Progenitor cell of endocrine pancreas (in vitro differentiated cells): ENCODE measurements around the gene EMC10. TPM values are rescaled to one million over a fixed set of nuclear protein-coding genes. Genes with fewer than 3 reads are reported as not detected.

Experiments used
- DNase-seq: peaks from one replicate; pipeline ENCODE4 v3.0.0; 2021; ENCODE audit warnings: low spot score; ENCODE audit not compliant: unreplicated experiment
- H3K27ac Mint-ChIP-seq: 2 replicates; pipeline ENCODE4 v1.8.0; 2021; ENCODE audit warnings: mild to moderate bottlenecking, moderate library complexity, mixed read lengths
- H3K27me3 Mint-ChIP-seq: 2 replicates; pipeline ENCODE4 v1.8.0; 2021; ENCODE audit warnings: mixed read lengths
- H3K36me3 Mint-ChIP-seq: 2 replicates; pipeline ENCODE4 v1.8.0; 2022; ENCODE audit warnings: mixed read lengths; ENCODE audit not compliant: insufficient read depth
- H3K4me1 Mint-ChIP-seq: 2 replicates; pipeline ENCODE4 v1.8.0; 2021; ENCODE audit warnings: low read depth, mixed read lengths
- H3K4me3 Mint-ChIP-seq: 2 replicates; pipeline ENCODE4 v1.8.0; 2021; ENCODE audit warnings: low read depth, mild to moderate bottlenecking, moderate library complexity, mixed read lengths
- H3K9me3 Mint-ChIP-seq: 2 replicates; pipeline ENCODE4 v1.8.0; 2021; ENCODE audit warnings: low read depth, mixed read lengths
- CTCF ChIP-seq: fragments of 200-600 bp; sonication (generic); IDR thresholded peaks from one replicate; pipeline ENCODE4 v1.5.0; 2021; ENCODE audit warnings: antibody characterized with exemption, mild to moderate bottlenecking; ENCODE audit not compliant: unreplicated experiment
- total RNA-seq: library from RNA; stranded (reverse); gene quantifications from 2 replicates; pipeline ENCODE4 v1.2.1, GENCODE V29; 2021

The EMC10 gene
- total RNA-seq, 1 donor from 2014 or later, result 181 TPM

DNA sequence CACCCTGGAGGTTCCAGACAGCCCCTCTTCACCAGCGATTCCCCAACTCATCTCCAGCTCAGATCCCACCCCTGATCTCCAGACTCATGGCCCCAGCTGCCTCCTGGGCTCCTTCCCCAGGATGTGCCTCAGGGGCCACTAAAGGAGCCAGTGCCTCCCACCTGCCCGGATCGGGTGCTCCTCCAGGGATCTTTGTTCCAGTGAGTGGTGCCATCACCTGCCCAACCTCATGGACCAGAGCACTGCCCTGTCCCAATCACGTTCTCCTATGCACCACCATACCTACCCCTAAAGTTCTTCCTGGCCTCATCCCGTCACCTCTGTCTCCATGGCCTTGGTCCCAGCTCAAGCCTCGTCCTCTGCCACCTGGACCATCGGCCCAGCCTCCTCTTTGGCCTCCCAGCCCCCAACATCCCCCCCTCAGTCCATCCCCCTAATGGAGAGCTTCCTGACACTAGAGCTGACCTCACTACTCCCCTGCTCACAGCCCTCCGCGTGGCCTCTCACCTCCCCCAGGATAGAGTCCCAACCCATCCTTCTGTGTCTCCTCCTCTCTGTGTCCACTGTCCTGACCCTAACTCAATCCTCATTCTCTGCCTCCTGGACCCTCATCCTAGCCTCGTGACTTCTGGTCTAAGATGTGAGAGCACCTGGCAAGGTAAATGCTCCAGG lies 9.1 kb downstream of the EMC10 start:
- Mint-ChIP-seq H3K4me1 (no peaks in the 10 kb centered on the region), H3K9me3 (peaks cover 3% of the 10 kb centered on the region), H3K4me3 (no peak overlapping the region), H3K27me3 (peaks cover 30% of the 10 kb centered on the region), H3K36me3 (peaks cover 19% of the 10 kb centered on the region), H3K27ac (no peak overlapping the region)
- TF ChIP-seq CTCF, result no peak
- DNase-seq, result no peak

- H3K4me1 Mint-ChIP-seq, result peaks cover 7% of the 10 kb centered on the region
- peak; percentile 60 for TF ChIP-seq CTCF
- peaks cover 16% of the 10 kb centered on the region for H3K36me3 Mint-ChIP-seq
- peaks cover 3% of the 10 kb centered on the region for H3K9me3 Mint-ChIP-seq
- H3K27me3 Mint-ChIP-seq, result peaks cover 45% of the 10 kb centered on the region
- no peak for DNase-seq
- no peak overlapping the region for H3K27ac Mint-ChIP-seq
- no peak overlapping the region for H3K4me3 Mint-ChIP-seq
These were observed 10.7 kb downstream of the EMC10 start for GRCh38 chr19:50486823-50487515.

DNA sequence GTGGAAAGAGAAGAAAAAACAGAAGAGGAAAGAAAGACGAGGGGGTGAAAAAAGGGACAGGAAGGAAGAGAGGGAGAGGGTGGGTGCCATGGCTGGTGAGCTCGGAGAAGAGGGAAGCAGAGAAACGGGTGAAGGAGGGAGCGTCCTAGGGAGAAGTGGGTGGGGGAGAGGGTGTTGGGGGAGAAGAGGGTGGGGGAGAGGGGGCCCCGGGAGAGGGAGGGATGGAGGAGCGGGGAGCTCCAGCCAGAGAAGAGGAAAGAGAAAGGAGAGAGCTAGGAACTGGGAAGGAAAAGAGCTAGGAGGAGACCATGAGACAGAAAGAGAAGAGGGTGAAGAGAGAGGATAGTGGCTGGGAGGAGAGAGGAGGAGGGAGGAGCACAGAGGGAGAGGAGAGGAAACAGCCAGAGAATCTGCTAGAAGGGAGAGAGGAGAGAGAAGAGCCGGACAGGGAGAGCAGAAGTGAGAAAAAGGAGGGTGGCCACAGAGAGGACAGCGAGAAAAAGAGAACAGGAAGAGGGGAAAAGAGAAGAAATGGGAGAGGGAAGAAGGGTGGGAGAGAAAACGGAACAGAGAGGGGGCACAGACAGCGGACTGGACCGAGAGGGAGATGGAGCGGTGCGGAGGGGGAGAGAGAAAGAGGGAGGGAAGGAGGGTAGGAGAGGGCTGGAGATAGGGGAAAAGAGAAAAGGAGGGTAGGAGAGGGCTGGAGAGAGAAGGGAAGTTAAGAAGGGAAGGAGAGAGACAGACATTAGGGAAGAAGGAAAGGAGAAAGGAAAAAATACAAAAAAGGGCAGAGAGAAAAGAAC lies 12.3 kb downstream of the EMC10 start:
- no peak overlapping the region for H3K4me3 Mint-ChIP-seq
- DNase-seq, result no peak
- H3K27ac Mint-ChIP-seq, result peak overlapping the region; percentile 55
- peaks cover 56% of the 10 kb centered on the region for H3K27me3 Mint-ChIP-seq
- H3K9me3 Mint-ChIP-seq, result peaks cover 3% of the 10 kb centered on the region
- H3K36me3 Mint-ChIP-seq, result peaks cover 16% of the 10 kb centered on the region
- no peak for TF ChIP-seq CTCF
- H3K4me1 Mint-ChIP-seq, result peaks cover 9% of the 10 kb centered on the region

- peaks cover 3% of the 10 kb centered on the region for H3K9me3 Mint-ChIP-seq
- no peak overlapping the region for H3K4me3 Mint-ChIP-seq
- peaks cover 9% of the 10 kb centered on the region for H3K4me1 Mint-ChIP-seq
- no peak for TF ChIP-seq CTCF
- DNase-seq, result no peak
- H3K27me3 Mint-ChIP-seq, result peaks cover 64% of the 10 kb centered on the region
- H3K36me3 Mint-ChIP-seq, result peaks cover 16% of the 10 kb centered on the region
- H3K27ac Mint-ChIP-seq, result peak overlapping the region; percentile 84
These were observed 13.2 kb downstream of the EMC10 start for GRCh38 chr19:50489461-50490011.

DNA sequence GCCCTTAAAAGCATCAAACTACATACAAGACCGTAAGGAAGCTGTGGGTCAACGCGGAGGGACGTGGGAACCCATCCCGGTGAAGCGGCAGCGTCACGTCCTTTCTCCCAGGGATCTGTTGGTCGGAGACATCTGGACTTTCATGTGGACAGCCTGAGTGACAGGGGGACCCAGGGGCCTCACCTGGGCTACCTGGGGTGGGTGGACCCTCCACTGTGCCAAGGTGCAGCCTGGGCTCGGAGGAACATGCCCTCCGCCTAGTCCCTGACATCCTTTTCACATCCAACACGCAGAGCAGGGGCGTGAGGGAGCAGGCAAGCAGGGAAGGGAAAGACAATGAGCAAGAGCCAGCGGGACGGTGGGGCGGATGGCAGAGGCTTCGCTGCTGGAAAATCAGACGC lies 14.1 kb downstream of the EMC10 start:
- no peak for DNase-seq
- H3K4me1 Mint-ChIP-seq, result peaks cover 9% of the 10 kb centered on the region
- peak overlapping the region; percentile 81 for H3K27ac Mint-ChIP-seq
- H3K36me3 Mint-ChIP-seq, result peaks cover 12% of the 10 kb centered on the region
- peaks cover 3% of the 10 kb centered on the region for H3K9me3 Mint-ChIP-seq
- no peak overlapping the region for H3K4me3 Mint-ChIP-seq
- H3K27me3 Mint-ChIP-seq, result peaks cover 73% of the 10 kb centered on the region
- no peak for TF ChIP-seq CTCF
